GM18951 (cell line): ENCODE measurements around the gene IP6K2.
"Not testable (repeated sequence)": the region's sequence is repeated elsewhere in the genome, so short reads cannot be mapped to it uniquely, and the experiment has no call there.

ENCODE experiments used
- POLR2A ChIP-seq: IDR thresholded peaks from 4 replicates; pipeline ENCODE4 v1.6.1; 2011; ENCODE audit warnings: mild to moderate bottlenecking; ENCODE audit not compliant: insufficient read length, insufficient read depth; ENCODE audit errors: extremely low read depth
- in situ Hi-C: fragments of 300-500 bp; cut with MboI; formaldehyde crosslinking; loops from one replicate; pipeline ENCODE4 v1.12.0; 2022; ENCODE audit warnings: low sequenced_read_pairs, mixed read lengths, inconsistent platforms; ENCODE audit not compliant: unreplicated experiment

Gene IP6K2

GRCh38 chr3:48739955-48740823 lies 23.2 kb upstream of the IP6K2 start:
- TF ChIP-seq POLR2A = no peak
- in situ Hi-C loops = no loop called here

GRCh38 chr3:48739617-48739954 lies 22.6 kb upstream of the IP6K2 start:
- in situ Hi-C loops = no loop called here
- no peak for TF ChIP-seq POLR2A

- in situ Hi-C loops = no loop called here
- no peak for TF ChIP-seq POLR2A
Observed at GRCh38 chr3:48738926-48739616, 22.1 kb upstream of the IP6K2 start.

GRCh38 chr3:48738144-48738536 lies 21.1 kb upstream of the IP6K2 start:
- no peak for TF ChIP-seq POLR2A
- in situ Hi-C loops = no loop called here

- in situ Hi-C loops = not testable (repeated sequence)
Observed at GRCh38 chr3:48735075-48735767, 18.2 kb upstream of the IP6K2 start.

- in situ Hi-C loops = not testable (repeated sequence)
Observed at GRCh38 chr3:48734541-48734940, 17.5 kb upstream of the IP6K2 start.

GRCh38 chr3:48733752-48734518 lies 16.9 kb upstream of the IP6K2 start:
- in situ Hi-C loops = not testable (repeated sequence)

GRCh38 chr3:48727511-48727910 lies 10.5 kb upstream of the IP6K2 start:
- TF ChIP-seq POLR2A = no peak
- in situ Hi-C loops = no loop called here

GRCh38 chr3:48725185-48725855 lies 8.3 kb upstream of the IP6K2 start:
- in situ Hi-C loops = not testable (repeated sequence)

GRCh38 chr3:48723725-48724124 lies 6.7 kb upstream of the IP6K2 start:
- TF ChIP-seq POLR2A = no peak
- in situ Hi-C loops = no loop called here

- in situ Hi-C loops = not testable (repeated sequence)
Observed at GRCh38 chr3:48723293-48723692, 6.3 kb upstream of the IP6K2 start.

- no peak for TF ChIP-seq POLR2A
- in situ Hi-C loops = no loop called here
Observed at GRCh38 chr3:48716508-48716981, 476 bp downstream of the IP6K2 start.

- TF ChIP-seq POLR2A = no peak
- in situ Hi-C loops = no loop called here
Observed at GRCh38 chr3:48715174-48715800, 1.7 kb downstream of the IP6K2 start.
